NCI-H2227 (cell line): ENCODE results near the gene TNFRSF8.

ENCODE experiments used
- DNase-seq: peaks from one replicate; lab custom pipeline; 2025; ENCODE audit not compliant: unreplicated experiment; lab: John Stamatoyannopoulos, UW

The TNFRSF8 gene

GRCh38 chr1:12185918-12186678 is 123.0 kb downstream of the TNFRSF8 start:
- DNase-seq: no peak

- DNase-seq: no peak
Observed at GRCh38 chr1:12186679-12186985, 123.5 kb downstream of the TNFRSF8 start.

- DNase-seq: no peak
Observed at GRCh38 chr1:12188115-12188514, 125.0 kb downstream of the TNFRSF8 start.

- DNase-seq: no peak
Observed at GRCh38 chr1:12188657-12189327, 125.7 kb downstream of the TNFRSF8 start.

GRCh38 chr1:12189328-12189682 is 126.2 kb downstream of the TNFRSF8 start:
- DNase-seq: no peak

GRCh38 chr1:12191242-12192032 is 128.3 kb downstream of the TNFRSF8 start:
- peak; percentile 74 for DNase-seq
